Putamen (tissue), 1 donor: Measurements from ENCODE around the gene BCKDHB.

Experiments used
- DNase-seq: peaks from one replicate; pipeline ENCODE4 v3.0.0-alpha.2; 2016; ENCODE audit warnings: low spot score

BCKDHB gene

DNA sequence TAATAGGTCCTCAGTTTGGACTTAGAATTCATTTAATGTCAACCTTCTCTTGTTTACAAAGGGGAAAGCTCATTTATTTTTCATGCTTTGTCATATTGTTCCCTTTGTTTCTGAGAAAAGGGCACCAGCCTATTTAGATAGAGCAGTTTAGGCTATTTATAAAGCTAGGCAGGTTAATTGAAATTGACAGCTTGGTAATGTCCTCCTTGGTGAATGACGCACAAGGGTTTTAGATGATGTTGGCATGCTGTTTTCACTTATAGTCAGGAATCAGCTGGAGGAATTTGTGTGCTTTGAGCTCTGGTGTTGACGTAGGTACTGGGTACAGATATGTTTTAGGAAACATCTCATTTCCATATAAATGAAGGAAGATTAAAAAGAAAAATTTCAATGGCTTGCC is 45.2 kb downstream of the BCKDHB start:
- DNase-seq, result no peak

DNA sequence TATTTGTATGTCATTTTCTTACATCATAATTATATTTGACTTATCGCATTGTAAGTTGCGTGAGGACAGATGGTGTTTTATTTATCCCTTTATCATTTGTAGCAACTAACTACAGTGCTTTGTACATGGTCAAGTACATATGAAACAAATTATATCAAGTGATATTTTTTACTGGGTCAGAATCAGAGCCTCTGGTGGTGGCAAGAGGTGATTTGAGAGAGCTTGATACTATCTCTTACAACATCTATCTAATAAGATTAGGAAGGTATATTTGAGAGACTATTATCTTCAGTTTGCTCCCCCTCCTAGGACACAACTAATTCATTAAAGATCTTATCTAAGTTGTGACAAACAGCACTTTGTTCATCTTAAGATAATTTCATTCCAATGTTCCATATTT is 47.7 kb downstream of the BCKDHB start:
- no peak for DNase-seq

DNA sequence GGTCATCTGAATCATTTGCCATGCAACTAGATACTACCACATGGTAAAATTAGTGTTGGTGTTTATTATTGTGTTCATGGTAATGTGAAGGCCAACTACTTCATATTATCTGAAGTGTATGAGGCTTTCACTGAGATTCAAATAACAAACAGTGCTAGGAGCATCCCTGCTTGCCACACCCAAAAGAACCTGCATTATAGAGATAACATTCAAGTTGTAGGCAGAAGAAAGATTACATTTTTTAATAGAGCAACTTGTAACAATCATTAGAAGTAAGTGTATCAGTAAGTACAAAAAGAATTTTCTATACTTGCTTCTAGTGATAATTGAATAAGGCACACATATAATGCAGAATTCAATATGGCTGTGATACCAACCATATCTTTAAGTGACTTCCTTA is 49.8 kb downstream of the BCKDHB start:
- DNase-seq, result no peak

DNA sequence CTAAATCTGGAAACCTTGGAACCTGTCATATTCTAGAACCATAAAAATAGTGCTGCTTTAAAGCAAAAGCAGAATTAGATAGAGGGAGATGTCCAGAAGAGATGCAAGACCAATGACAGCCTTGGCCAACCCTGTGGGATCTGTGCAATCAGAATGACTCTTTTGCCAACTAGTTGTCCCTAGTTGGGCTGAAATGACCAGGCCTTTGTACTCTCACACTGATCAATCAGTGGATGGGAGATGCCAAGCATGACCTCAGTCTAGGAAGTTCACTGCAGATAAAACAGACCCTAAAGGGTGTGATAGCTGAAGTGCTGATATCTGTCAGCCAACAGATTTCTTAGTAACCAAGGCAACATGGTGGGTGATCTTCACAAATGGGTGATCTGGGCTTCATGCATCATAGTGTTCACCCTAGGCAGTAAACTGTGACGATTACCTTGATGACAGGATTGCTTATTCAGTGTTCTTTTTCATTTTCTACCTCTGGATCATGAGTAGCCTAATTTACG is 52.1 kb downstream of the BCKDHB start:
- DNase-seq, result no peak

DNA sequence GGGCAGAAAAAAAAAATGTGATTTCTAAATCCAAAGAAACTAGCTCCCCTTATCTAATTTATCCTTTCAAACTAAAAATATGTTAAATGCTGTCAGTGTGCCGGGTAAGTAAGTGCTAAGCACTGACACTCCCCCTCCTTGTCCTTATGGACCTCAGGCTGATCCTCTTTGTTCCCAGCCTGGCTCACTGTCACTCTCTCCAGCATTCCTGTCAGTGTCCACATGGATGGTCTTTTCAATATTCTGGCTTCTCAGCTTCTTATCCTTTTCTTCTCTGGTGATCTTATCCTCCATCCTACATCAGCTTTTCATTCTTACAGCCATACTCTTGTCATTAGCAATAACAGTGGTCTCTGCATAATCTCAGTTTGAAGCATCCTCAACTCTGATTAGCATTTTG is 55.0 kb downstream of the BCKDHB start:
- DNase-seq, result no peak

DNA sequence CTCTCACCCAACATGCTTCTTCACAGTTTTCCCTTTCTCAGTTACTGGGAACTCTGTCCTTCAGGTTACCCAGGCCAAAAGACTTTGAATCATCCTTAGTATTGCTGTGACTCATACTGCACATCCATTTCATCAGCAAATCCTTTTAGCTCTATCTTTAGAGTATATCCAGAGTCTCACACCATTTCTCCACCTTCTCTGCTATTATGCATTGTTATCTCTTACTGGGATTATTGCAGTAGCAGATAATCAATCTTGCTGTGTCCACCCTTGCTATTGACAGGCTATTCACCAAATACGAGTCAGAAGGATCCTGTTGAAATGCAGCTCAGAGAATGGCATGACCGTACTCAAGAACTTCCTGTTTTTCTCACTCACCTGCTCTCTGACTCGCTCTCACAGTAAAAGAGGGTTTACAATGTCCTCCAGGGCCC is 57.3 kb downstream of the BCKDHB start:
- no peak for DNase-seq

DNA sequence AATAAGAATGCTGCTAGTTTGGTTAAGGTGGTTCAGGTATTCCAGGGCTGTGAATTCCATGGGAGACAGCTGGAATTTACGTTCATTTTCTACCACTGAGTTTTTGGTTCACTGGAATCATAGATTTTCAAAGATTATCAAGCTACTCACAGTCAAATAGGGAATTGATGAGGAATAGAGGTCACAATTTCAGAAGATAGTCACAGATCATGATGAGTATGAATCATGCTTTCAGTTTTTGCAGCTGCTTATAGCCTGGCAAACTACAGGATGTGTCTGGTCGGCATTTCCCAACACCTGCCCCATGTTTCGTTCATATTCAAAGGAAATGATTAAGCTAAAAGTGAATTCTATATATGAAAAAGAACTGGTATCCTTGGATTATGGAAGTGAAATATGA is 58.7 kb downstream of the BCKDHB start:
- DNase-seq, result no peak

DNA sequence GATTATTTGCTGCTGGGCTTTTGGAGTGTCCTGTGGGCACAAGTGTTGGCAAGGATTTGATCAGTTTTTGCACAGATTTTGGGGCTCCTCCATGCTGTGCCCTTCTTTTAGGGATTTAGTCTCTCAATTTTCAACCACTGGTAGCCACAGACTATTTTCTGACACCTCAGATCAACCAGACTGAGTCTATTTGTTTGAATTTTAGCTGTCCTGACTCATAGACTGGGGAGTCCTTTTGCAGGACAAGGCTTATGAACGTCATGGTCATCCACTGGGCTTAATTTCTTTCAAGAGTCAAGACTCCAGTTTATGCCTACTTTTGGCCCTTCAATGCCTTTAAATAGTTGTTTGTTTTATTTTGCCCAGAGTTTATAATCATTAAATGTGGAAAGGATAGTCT is 59.3 kb downstream of the BCKDHB start:
- no peak for DNase-seq

DNA sequence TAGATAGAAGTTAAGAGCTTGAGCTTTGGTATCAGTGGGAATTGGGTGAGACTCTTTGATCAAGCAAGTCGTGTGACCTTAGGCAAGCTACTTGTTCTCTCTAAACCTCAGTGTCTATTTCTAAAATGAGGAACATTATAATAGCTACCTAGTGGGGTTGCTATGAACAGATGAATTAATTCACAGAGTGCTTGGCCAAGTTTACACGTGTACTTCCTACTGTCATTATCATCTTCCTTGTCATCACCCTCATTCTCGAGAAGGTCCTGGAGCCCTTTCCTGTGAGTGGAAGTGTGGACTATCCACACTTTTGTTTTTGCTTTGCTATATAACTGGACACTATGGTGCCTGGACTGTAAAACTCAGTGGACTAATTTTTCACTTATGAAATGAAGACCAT is 64.0 kb downstream of the BCKDHB start:
- no peak for DNase-seq

DNA sequence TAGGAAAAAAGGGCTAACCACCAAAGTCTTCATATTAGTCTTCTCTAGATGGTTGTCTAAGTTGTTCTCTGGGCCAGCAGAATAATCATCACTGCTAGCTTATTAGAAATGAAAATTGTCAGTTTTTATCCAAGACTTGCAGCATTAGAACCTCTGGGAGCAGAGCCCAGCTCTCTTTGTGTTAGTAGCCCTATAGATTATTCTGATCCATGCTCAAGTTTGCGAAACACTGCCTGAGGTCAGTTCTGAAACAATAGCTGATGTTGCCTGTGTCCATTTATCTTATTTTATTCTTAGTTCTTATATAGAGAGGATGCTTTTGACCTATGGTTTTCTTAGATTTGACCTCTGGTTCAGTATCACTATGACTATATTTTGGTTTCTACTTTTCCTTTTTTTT is 66.9 kb downstream of the BCKDHB start:
- DNase-seq, result no peak

DNA sequence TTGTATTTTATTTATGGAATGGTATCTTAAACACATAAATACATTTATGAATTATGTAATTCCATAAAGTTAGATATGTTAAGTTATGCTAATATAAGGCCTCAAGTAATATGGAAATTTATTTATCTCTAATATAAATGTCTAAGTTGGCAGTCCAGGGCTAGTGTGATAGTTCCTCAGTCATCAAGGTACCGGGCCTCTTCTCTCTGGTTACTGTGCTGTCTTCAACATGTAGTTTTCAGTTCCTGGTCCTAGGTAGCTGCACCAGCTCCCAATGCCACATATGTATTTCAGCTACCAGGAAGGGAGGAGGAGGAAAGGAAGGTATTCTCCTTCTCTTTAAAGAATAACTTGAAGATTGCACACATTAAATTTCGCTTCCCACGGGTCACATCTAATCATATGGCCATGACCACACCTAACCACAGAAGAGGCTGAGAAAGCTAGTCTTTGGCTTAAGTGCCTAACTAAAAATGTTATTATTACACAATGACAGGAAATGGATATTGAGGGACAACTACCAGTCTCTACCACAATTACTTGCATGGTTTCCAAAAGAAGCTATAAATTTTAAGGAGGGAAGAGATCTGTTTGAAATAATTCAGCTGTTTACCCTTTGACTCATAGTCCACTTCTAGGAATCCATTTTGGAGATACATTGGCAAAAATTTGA is 68.6 kb downstream of the BCKDHB start:
- DNase-seq, result no peak

DNA sequence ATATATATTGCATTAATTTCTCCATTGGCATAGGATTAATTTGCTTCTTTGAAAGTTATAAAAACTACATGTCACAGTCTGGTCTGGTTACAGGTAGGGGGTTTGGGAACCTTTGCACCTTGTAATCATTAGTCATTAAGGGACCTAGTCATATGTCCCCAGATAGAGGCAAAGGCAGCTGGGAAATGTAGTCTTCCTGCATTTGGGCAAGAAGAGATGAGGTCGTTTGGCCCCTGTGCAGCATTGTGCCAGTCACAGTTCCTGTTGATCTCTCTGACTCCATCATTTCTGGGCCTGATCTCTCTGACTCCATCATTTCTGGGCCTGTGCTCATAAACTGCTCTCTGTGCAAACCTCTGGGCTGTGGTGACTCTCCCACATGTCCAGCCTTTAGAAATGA is 73.2 kb downstream of the BCKDHB start:
- no peak for DNase-seq

DNA sequence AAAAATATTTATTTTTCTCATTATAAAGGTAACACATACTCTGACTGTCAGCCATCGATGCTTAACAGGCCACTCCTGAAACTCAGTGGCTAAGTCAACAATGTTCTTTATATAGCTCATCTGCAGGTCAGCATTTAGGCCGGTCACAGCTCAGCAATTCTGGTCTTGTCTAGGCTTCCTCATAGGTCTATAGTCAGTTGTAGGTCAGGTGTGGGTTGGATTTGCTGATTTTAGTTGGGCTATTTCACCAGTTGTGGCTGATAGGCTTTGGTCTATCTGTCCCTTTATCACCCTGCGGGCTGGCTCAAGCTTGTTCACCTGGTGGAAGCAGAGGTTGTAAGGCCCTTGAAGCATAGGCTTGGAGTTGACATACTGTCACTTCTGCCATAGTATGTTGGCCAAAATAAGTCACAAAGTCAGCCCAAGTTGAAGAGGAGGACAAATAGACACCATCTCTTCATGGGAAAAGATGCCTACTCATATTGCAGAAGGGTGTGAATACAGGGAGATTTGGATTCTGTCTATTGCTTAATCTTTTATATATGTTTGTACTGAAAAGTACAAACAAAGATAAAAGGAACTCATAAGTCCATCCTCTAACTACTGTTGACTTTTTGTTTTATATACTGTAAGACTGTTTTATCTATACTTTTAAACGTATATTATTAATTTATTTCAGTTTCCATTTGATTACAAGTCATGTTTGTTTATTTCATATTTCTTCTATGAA is 75.0 kb downstream of the BCKDHB start:
- DNase-seq, result no peak

DNA sequence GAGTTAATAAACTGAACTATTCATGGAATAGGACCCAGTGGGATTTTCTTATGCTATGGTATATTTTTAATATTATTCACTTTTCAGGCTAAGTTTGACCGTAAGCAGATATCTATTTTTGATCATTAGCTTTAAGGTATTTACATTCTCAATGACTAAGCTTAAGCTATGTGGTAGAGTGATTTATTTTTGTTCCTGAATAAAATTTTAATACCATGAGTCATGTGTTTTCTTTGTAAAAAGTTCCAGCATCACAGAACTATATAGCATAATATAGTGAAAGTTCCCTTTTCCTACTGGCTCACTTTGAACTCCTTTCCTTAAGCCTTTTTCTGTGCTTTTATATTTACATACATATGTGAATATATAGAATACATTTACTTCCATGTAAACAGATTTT is 75.8 kb downstream of the BCKDHB start:
- DNase-seq, result no peak

DNA sequence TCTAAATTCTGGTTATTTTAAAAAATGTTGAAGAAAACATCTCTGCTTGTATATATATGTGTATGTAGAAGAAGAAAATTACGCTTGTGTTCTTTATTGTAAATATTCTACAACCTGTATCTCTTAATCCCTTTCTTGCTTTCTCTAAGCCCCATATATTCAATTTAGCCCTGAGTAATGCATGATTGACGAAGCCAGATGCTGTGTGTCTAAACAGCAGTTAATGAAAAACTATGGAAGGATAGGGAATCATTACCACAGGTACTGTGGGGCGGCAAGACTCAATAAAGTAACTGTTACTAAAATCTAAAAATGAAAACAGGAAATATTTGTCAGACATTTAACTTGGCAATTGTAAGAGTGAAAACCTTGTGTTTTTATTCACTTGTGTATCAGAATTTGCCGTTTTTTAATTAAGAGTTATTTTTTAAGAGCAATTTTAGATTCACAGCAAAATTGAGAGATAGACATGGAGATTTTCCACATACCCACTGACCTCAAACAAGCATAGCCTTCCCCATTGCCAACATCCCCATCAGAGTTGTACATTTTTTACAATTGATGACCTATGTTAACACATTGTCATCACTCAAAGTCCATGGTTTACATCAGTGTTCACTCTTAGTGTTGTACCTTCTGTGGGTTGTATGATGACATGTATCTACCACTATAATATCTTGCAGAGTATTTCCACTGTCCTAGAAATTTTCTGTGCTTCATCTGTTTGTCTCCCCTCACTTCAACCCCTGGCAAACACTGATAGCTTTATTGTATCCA is 76.7 kb downstream of the BCKDHB start:
- DNase-seq, result no peak

DNA sequence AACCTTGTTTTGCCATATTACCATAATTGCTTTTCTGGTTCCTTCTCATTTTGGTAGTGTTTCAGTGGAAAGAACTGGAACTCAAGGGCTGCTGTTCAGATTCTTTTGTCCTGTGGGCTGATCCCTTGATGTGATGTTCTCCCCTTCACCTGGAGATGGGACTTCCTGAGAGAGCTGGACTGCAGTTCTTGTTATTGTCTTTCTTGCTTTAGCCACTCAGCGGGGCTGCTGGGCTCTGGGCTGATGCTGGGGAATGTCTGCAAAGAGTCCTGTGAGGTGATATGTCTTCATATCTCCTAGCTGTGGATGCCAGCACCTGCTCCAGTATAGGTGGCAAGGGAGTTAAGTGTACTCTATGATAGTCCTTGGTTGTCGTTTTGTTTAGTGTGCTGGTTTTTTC is 79.0 kb downstream of the BCKDHB start:
- no peak for DNase-seq

DNA sequence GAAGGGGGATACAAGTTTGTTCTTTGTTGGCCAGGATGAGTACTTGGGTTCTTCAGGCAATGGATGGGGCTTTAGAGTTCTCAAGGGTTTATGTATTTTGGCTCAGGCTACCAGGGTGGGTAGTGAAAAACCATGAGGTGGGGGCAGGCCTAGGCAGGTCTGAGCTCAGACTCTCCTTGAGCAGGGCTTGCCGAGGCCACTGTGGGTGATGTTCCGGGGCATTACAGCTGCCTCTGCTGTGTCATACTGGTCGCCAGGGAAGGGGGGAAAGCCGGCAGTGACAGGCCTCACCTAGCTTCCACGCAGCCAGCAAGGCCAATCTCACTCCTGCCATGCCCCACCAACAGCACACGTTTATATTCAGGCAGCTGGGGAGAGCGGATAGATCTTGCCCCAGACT is 79.6 kb downstream of the BCKDHB start:
- DNase-seq, result no peak

DNA sequence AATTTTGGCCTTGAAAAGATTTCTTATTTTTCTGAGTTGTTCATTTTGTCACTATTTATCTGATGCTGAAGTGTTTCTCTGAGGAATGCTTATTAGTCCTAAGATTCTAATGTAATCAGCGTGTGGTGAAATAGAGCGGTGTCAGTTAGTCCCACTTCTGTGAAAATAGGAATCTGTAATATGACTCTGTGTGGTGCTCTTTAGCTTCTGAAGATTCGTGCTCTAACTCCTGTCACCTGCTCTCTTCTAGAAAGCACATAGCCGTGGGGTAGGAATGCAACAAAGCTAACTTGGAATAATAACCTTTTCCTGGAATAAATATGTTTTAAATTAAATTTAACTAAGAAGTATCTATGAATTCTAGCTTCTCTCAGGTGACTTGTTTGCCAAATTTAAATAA is 90.4 kb downstream of the BCKDHB start:
- no peak for DNase-seq

DNA sequence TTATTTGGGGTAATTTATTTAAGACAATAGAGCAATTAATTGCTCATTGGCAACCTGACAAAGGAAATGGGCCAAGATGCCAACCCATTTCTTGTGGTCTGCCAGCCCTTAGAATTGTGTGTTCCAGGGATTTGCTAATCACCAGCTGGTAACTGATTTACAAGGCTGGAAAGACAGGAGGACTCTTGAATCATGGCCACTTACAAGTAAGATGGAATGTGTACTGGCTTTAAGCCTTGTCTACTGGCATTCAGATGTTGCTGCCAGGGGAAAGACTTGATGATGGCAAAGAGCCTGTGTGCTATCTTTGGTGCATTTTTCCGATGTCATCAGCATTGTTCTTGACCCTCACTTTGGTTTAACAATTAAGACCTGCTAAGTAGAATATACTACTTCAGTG is 91.0 kb downstream of the BCKDHB start:
- DNase-seq, result peak; percentile 5

DNA sequence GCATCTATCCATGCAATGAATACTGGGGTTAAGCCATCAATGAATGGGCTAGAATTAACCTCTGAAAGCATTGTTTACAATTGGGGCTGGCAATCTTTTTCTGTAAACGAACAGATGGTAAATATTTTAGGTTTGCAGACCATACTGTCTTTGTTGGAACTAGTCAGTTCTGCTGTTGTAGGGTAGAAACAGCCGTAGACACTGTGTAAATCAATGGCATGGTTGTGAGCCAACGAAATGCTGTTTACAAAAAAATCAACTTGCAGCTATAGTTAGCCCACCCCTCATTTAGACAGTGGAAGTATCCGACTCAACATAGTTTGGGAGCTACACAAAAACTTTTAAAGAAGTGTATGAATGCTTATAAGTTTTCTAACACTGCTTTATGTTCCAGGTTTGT is 91.5 kb downstream of the BCKDHB start:
- no peak for DNase-seq

DNA sequence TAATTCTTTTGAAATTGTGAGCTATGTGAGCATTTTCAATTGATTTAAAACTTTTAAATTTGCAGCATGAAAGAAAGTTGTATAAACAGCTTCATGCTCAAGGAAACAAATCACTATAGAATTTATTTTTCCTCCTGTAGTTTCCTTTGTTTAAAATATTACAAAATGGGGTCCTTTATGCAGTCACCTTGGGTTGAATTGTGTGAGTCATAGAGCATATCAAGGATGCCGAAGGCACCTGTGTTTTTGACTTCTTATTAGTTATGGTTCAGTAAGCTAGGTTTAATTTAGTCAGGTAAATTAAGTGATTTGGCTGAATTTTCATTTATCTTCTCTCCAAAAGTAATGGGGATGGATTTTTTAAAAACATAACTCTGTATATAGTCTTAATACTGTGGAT is 96.8 kb downstream of the BCKDHB start:
- no peak for DNase-seq

DNA sequence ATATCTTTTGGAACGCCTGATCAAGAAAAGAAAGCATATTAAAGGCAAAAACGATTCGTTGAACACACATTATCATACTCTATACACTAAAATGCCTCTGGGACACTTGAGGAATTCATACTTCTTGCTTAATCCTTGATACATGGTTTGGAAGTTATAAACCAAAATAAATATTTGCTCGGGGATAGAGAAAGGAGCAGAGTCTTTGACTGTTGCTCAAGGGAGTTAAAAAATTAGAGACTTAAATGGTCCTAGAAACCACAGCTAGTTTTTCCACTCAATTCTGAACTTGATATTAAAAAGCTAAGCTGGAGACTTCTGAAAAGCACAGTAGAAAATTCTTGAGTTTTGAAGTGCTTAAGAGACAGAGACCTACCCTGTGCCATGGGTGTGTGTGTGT is 98.9 kb downstream of the BCKDHB start:
- no peak for DNase-seq

DNA sequence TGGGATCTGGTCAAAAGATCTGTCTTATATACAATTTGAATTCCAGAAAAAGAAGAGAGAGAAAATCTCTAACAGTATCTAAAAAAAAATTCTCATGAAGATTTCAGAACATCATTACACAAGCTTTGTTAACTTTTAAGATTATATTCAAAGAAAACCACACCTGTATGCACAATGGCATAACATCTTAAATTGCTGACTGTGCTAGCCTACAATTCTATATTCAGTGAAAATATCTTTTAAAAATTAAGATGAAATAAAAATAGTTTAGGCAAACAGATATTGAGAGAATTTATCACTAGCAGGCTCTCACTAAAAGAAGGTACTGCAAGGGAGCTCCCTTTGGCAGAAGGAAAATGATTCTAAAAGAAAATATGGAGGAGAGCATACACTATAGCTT is 100.3 kb downstream of the BCKDHB start:
- DNase-seq, result no peak
